NT2/D1 (cell line): Measurements from ENCODE around the gene CD300H.

Experiments
- DNase-seq: peaks from one replicate; pipeline ENCODE4 v3.0.0-alpha.2; 2011; ENCODE audit warnings: low read depth, low spot score
- H3K27me3 ChIP-seq: 2 replicates; pipeline ENCODE4 v1.6.0; 2011; ENCODE audit warnings: mild to moderate bottlenecking; ENCODE audit not compliant: insufficient read length, insufficient read depth
- H3K36me3 ChIP-seq: 2 replicates; pipeline ENCODE4 v1.6.1; 2011; ENCODE audit warnings: mild to moderate bottlenecking, low read length, mixed read lengths; ENCODE audit not compliant: insufficient read depth, insufficient read length
- H3K4me1 ChIP-seq: 2 replicates; pipeline ENCODE4 v1.5.1; 2011; ENCODE audit not compliant: insufficient read depth, insufficient read length
- H3K4me3 ChIP-seq: 2 replicates; pipeline ENCODE4 v1.5.1; 2011; ENCODE audit warnings: low read depth; ENCODE audit not compliant: insufficient read length
- H3K9ac ChIP-seq: 2 replicates; pipeline ENCODE4 v1.6.0; 2011; ENCODE audit warnings: low read depth; ENCODE audit not compliant: insufficient read length
- H3K9me3 ChIP-seq: 2 replicates; pipeline ENCODE4 v1.5.1; 2011; ENCODE audit warnings: mild to moderate bottlenecking, low read length; ENCODE audit not compliant: insufficient read depth
- SUZ12 ChIP-seq: IDR thresholded peaks from 2 replicates; pipeline ENCODE4 v1.6.1; 2011; ENCODE audit not compliant: insufficient read length, insufficient read depth; ENCODE audit errors: extremely low read depth
- YY1 ChIP-seq: IDR thresholded peaks from 2 replicates; pipeline ENCODE4 v1.6.1; 2011; ENCODE audit not compliant: insufficient read length, insufficient read depth
- ZNF274 ChIP-seq: IDR thresholded peaks from 2 replicates; pipeline ENCODE4 v1.6.1; 2011; ENCODE audit warnings: mild to moderate bottlenecking, low read depth, low read length

CD300H gene

GRCh38 chr17:74598346-74599022, 31.2 kb upstream of the CD300H start:
- no peak for TF ChIP-seq ZNF274
- TF ChIP-seq YY1, result no peak
- TF ChIP-seq SUZ12, result no peak
- DNase-seq, result no peak
- H3K27me3 ChIP-seq, result no peaks in the 10 kb centered on the region
- H3K4me1 ChIP-seq, result peaks cover 9% of the 10 kb centered on the region
- no peaks in the 10 kb centered on the region for H3K9me3 ChIP-seq
- no peak overlapping the region for H3K9ac ChIP-seq
- no peaks in the 10 kb centered on the region for H3K36me3 ChIP-seq
- no peak overlapping the region for H3K4me3 ChIP-seq

- no peak for TF ChIP-seq ZNF274
- TF ChIP-seq SUZ12, result no peak
- no peak for TF ChIP-seq YY1
- peaks cover 9% of the 10 kb centered on the region for H3K4me1 ChIP-seq
- H3K9ac ChIP-seq, result no peak overlapping the region
- no peak overlapping the region for H3K4me3 ChIP-seq
- no peaks in the 10 kb centered on the region for H3K27me3 ChIP-seq
- no peaks in the 10 kb centered on the region for H3K36me3 ChIP-seq
- H3K9me3 ChIP-seq, result no peaks in the 10 kb centered on the region
- no peak for DNase-seq
Observed at GRCh38 chr17:74597069-74597790, 29.9 kb upstream of the CD300H start.

DNA sequence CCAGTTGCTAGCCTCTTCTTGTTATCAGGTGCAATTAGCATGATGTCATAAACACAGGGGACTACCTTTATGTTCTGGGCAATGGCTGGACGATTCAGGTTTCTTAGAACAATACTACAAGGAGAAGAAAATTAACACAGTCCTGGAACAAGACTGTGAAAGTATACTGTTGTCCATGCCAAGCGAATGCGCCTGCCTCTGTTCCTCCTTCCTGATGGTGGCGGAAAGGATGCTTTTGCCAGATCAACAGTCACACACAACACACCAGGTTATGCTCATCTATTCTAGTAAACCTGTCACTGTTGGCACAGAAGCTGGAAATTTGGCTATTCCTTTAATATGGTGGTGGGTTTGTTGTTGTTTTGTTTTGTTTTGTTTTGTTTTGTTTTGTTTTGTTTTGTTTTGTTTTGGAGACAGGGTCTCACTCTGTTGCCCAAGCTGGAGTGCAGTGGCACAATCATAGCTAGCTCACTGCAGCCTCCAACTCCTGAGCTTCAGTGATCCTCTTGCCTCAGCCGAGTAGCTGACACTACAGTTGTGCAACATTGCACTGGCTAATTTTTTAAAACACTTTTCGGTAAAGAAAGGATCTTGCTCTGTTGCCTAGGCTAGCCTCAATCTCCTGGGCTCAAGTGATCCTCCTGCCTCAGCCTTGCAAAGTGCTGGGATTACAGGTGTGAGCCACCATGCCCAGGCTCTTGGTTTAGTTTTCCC, 27.9 kb upstream of the CD300H start:
- no peak overlapping the region for H3K4me3 ChIP-seq
- DNase-seq, result no peak
- no peaks in the 10 kb centered on the region for H3K27me3 ChIP-seq
- H3K4me1 ChIP-seq, result peaks cover 9% of the 10 kb centered on the region
- TF ChIP-seq YY1 (no peak), ZNF274 (no peak), SUZ12 (no peak)
- H3K9me3 ChIP-seq, result no peaks in the 10 kb centered on the region
- H3K9ac ChIP-seq, result no peak overlapping the region
- no peaks in the 10 kb centered on the region for H3K36me3 ChIP-seq

DNA sequence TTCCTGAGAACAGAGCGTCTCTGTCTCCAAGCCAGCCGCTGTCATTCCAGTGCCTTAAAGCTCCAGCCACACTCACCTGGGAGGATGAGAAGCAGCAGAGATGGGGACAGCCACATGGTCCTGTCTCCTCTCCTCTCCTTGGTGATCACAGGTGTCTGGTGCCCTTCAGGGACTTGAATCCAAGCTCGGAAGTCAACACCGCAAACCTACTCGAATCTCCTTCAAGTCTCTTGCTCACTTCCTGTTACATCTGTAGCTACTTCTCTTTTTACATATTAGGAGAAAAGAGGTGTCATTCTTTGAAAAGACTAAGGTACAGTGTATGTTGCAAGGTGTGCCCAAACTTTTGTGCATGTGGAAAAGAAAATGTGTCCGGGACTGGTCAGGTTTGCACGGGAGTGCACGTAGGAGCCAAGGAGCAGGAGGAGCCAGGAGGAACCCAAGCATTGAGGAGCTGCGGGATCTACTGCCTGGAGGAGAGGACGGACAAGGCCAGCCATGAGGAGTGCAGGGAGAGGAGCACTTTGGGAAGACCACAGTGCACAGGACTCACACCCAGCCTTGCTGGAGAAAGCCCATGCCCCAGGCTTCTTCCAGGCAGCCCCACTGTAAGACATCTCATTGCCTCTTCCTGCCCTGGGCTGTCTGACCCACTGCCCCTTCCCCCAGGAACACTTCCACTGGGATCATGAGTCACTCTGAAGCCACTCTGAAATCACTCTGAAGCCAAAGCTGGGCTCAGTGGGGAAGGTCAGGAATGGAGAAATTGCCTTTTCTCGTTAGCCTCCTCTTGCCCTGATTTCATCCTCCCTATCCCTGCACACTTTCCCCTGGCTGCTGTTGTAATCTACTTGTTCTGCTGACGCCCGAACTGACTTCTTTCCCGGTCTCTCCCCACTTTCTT, 25.0 kb upstream of the CD300H start, which contains the start of gene CD300LD:
Gene CD300LD, minus strand, starts transcription at position 197 of the 904 bp plus-strand sequence. Its CDS starts 81 bp downstream, at position 116.
- H3K4me3 ChIP-seq, result no peak within 1 kb of the TSS

GRCh38 chr17:74591503-74591902, 24.2 kb upstream of the CD300H start:
- H3K4me1 ChIP-seq, result no peaks in the 10 kb centered on the region
- no peak overlapping the region for H3K4me3 ChIP-seq
- TF ChIP-seq YY1, result no peak
- no peak for TF ChIP-seq ZNF274
- TF ChIP-seq SUZ12, result no peak
- H3K27me3 ChIP-seq, result no peaks in the 10 kb centered on the region
- no peaks in the 10 kb centered on the region for H3K9me3 ChIP-seq
- H3K9ac ChIP-seq, result no peak overlapping the region
- H3K36me3 ChIP-seq, result no peaks in the 10 kb centered on the region
- no peak for DNase-seq

More for the DNA sequence above, 25.0 kb upstream of the CD300H start, which contains the start of gene CD300LD:
- TF ChIP-seq YY1, result no peak
- TF ChIP-seq SUZ12, result no peak
- TF ChIP-seq ZNF274, result no peak
- DNase-seq, result no peak
- no peaks in the 10 kb centered on the region for H3K4me1 ChIP-seq
- no peaks in the 10 kb centered on the region for H3K27me3 ChIP-seq
- no peak within 1 kb of the TSS for H3K9ac ChIP-seq
- no peaks in the 10 kb centered on the region for H3K36me3 ChIP-seq
- no peaks in the 10 kb centered on the region for H3K9me3 ChIP-seq

- H3K4me1 ChIP-seq, result no peaks in the 10 kb centered on the region
- no peaks in the 10 kb centered on the region for H3K36me3 ChIP-seq
- no peak overlapping the region for H3K9ac ChIP-seq
- H3K27me3 ChIP-seq, result no peaks in the 10 kb centered on the region
- no peak for DNase-seq
- no peak for TF ChIP-seq YY1
- no peak overlapping the region for H3K4me3 ChIP-seq
- H3K9me3 ChIP-seq, result peaks cover 9% of the 10 kb centered on the region; the same call in 1 of the 2 replicates
Observed at GRCh38 chr17:74585711-74586110, 18.4 kb upstream of the CD300H start.
